K562 (cell line): Measurements from ENCODE around the gene DMGDH. TPM values are rescaled to one million over a fixed set of nuclear protein-coding genes. Genes with fewer than 3 reads are reported as not detected.

Experiments used
- FOXA3 ChIP-seq, 2 experiments: fragments of 450-650 bp in 1 of 2; sonication (generic) in 1 of 2; formaldehyde crosslinking; IDR thresholded peaks in 1 of 2; conservative IDR thresholded peaks in 1 of 2; 2 replicates each; pipeline versions ENCODE4 v1.4.0 to v1.8.0; 2020 to 2022; ENCODE audit warnings: mild to moderate bottlenecking in 2 of 2, missing genetic modification reagents in 1 of 2
- JUND ChIP-seq, 2 experiments: IDR thresholded peaks; 2 replicates in 1 of 2; 3 replicates in 1 of 2; pipeline ENCODE4 v1.6.1; 2011; ENCODE audit warnings: borderline replicate concordance in 2 of 2, low read depth in 2 of 2, low read length in 2 of 2, improper control_type of control experiment in 1 of 2, missing biosample characterization in 1 of 2, missing genetic modification characterization in 1 of 2, missing genetic modification reagents in 1 of 2
- RAD21 ChIP-seq, 2 experiments: fragments of 250-450 bp in 1 of 2; fragments of 450-650 bp in 1 of 2; sonication (Bioruptor Pico) in 1 of 2; formaldehyde crosslinking in 1 of 2; IDR thresholded peaks in 1 of 2; conservative IDR thresholded peaks in 1 of 2; 2 replicates each; pipeline versions ENCODE4 v1.4.0 to v1.8.0; 2020 to 2022; ENCODE audit warnings: mild to moderate bottlenecking in 2 of 2, moderate library complexity in 1 of 2
- RBM17 ChIP-seq: fragments of 200-400 bp; formaldehyde crosslinking; IDR thresholded peaks from 2 replicates; pipeline ENCODE4 v1.6.1; 2017; ENCODE audit warnings: low read depth, mild to moderate bottlenecking, low read length, borderline replicate concordance
- SMC3 ChIP-seq: conservative IDR thresholded peaks from 2 replicates; pipeline ENCODE4 v1.6.1; 2011; ENCODE audit warnings: low read depth, low read length, improper control_type of control experiment; ENCODE audit not compliant: insufficient read depth
- SPI1 ChIP-seq: IDR thresholded peaks from 2 replicates; pipeline ENCODE4 v1.6.1; 2011; ENCODE audit warnings: low read depth, low read length, control low read depth, borderline replicate concordance
- STAG1 ChIP-seq: sonication (generic); formaldehyde crosslinking; IDR thresholded peaks from 2 replicates; pipeline ENCODE4 v1.5.0; 2020; ENCODE audit warnings: missing genetic modification reagents, borderline replicate concordance
- TEAD2 ChIP-seq: fragments of 450-650 bp; IDR thresholded peaks from 2 replicates; pipeline ENCODE4 v1.6.1; 2016; ENCODE audit warnings: missing genetic modification characterization, control low read depth, missing compliant biosample characterization
- ZNF23 ChIP-seq: fragments of 250-450 bp; sonication (Bioruptor Pico); IDR thresholded peaks from 2 replicates; pipeline ENCODE4 v1.4.0; 2020; ENCODE audit warnings: mild to moderate bottlenecking
- polyA plus RNA-seq, 8 experiments: library from polyadenylated mRNA; depleted of rRNA in 4 of 8; stranded (reverse) in 5 of 8; unstranded in 3 of 8; fragments of >200 nt; fragmentation: Nextera tagmentation in 2 of 8; fragmentation: Illumina TruSeq in 1 of 8; extraction: Ambion mirVana in 2 of 8; extraction: Trizol in 1 of 8; gene quantifications; 2 replicates each; pipeline versions ENCODE4 v1.2.1 to v1.2.3, GENCODE V29; 2011 to 2014; ENCODE audit warnings: inconsistent platforms in 1 of 8, missing spikeins in 1 of 8
- total RNA-seq, 7 experiments: library from RNA; depleted of rRNA in 6 of 7; stranded (reverse); fragments of >200 nt in 6 of 7; fragmentation: Illumina TruSeq in 2 of 7; extraction: Trizol in 2 of 7; gene quantifications; 2 replicates each; pipeline versions ENCODE4 v1.2.1 to v1.2.3, GENCODE V29; 2011 to 2021; ENCODE audit warnings: low replicate concordance in 1 of 7
- TF ChIP-seq, protein P1 (sequence below): fragments of 200-800 bp; sonication (Bioruptor generic); IDR thresholded peaks from 2 replicates; pipeline ENCODE4 v1.6.1; 2017; ENCODE audit warnings: missing genetic modification characterization, missing compliant biosample characterization
- TF ChIP-seq, protein P2 (sequence below), 2 experiments: fragments of 450-650 bp; formaldehyde crosslinking in 1 of 2; IDR thresholded peaks; 2 replicates each; pipeline versions ENCODE4 v1.4.0 to v1.6.1; 2014 to 2020; ENCODE audit warnings: mild to moderate bottlenecking in 2 of 2, borderline replicate concordance in 1 of 2, low read depth in 1 of 2

The DMGDH gene
- total and polyA plus RNA-seq, 9 of the 15 experiments (the other 6 are each of a cell fraction or from before 2014, with no cell fraction given) = 0.13 to 0.58 TPM; not detected in 7

DNA sequence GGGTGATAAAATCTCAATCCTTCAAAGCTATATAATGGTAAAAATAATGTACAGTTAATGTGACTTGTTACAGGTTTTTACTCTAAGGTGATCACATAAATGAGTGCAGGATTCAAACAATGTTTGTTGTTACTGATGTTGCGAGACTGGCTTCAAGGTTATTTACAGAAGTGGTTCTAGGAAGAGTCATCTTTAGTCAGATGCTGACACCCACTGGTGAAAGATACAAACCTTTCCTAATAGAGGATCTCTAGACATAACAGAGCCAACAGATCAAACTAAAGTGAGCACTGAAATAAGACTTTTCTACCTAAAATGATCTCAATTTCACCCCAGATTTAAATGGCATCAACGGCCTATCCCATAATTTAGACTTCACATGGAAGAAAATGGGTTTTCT, 104.6 kb downstream of the DMGDH start (continued):
- TF ChIP-seq, protein P1, sequence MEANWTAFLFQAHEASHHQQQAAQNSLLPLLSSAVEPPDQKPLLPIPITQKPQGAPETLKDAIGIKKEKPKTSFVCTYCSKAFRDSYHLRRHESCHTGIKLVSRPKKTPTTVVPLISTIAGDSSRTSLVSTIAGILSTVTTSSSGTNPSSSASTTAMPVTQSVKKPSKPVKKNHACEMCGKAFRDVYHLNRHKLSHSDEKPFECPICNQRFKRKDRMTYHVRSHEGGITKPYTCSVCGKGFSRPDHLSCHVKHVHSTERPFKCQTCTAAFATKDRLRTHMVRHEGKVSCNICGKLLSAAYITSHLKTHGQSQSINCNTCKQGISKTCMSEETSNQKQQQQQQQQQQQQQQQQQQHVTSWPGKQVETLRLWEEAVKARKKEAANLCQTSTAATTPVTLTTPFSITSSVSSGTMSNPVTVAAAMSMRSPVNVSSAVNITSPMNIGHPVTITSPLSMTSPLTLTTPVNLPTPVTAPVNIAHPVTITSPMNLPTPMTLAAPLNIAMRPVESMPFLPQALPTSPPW (CRISPR knock-in tag) = peak; percentile 16; the same call in 1 of the 2 replicates
- TF ChIP-seq SPI1 (peak; percentile 5; the same call in 1 of the 2 replicates), RBM17 (no peak), JUND (IDR thresholded peaks at IDR 0.05; ENCODE audit: borderline replicate concordance, low read depth, low read length) (no peak), JUND (tag; IDR thresholded peaks at IDR 0.05; ENCODE audit: borderline replicate concordance, low read depth, low read length) (0 out of 3 replicates have a peak, but pooled peaks have one; percentile 12), STAG1 (CRISPR knock-in tag) (no peak), FOXA3 (CRISPR knock-in tag; conservative IDR thresholded peaks at IDR 0.05 in 1 of 2, IDR thresholded peaks at IDR 0.05 in 1 of 2) (peak in 1 of 2 experiments; percentile 64; a peak in 2 of 4 replicates), ZNF23 (CRISPR knock-in tag) (no peak), SMC3 (0 out of 2 replicates have a peak, but pooled peaks have one; percentile 21), TEAD2 (tag) (no peak), RAD21 (CRISPR knock-in tag; conservative IDR thresholded peaks at IDR 0.05 in 1 of 2, IDR thresholded peaks at IDR 0.05 in 1 of 2) (peak; percentile 90 to 91)
- TF ChIP-seq, protein P2, sequence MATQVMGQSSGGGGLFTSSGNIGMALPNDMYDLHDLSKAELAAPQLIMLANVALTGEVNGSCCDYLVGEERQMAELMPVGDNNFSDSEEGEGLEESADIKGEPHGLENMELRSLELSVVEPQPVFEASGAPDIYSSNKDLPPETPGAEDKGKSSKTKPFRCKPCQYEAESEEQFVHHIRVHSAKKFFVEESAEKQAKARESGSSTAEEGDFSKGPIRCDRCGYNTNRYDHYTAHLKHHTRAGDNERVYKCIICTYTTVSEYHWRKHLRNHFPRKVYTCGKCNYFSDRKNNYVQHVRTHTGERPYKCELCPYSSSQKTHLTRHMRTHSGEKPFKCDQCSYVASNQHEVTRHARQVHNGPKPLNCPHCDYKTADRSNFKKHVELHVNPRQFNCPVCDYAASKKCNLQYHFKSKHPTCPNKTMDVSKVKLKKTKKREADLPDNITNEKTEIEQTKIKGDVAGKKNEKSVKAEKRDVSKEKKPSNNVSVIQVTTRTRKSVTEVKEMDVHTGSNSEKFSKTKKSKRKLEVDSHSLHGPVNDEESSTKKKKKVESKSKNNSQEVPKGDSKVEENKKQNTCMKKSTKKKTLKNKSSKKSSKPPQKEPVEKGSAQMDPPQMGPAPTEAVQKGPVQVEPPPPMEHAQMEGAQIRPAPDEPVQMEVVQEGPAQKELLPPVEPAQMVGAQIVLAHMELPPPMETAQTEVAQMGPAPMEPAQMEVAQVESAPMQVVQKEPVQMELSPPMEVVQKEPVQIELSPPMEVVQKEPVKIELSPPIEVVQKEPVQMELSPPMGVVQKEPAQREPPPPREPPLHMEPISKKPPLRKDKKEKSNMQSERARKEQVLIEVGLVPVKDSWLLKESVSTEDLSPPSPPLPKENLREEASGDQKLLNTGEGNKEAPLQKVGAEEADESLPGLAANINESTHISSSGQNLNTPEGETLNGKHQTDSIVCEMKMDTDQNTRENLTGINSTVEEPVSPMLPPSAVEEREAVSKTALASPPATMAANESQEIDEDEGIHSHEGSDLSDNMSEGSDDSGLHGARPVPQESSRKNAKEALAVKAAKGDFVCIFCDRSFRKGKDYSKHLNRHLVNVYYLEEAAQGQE (IDR thresholded peaks at IDR 0.05; ENCODE audit: borderline replicate concordance) = peak; percentile 82
- TF ChIP-seq, protein P2 (CRISPR knock-in tag; IDR thresholded peaks at IDR 0.05; ENCODE audit: low read depth) = no peak
